ENCODE data around the gene CEP43.

DNA sequence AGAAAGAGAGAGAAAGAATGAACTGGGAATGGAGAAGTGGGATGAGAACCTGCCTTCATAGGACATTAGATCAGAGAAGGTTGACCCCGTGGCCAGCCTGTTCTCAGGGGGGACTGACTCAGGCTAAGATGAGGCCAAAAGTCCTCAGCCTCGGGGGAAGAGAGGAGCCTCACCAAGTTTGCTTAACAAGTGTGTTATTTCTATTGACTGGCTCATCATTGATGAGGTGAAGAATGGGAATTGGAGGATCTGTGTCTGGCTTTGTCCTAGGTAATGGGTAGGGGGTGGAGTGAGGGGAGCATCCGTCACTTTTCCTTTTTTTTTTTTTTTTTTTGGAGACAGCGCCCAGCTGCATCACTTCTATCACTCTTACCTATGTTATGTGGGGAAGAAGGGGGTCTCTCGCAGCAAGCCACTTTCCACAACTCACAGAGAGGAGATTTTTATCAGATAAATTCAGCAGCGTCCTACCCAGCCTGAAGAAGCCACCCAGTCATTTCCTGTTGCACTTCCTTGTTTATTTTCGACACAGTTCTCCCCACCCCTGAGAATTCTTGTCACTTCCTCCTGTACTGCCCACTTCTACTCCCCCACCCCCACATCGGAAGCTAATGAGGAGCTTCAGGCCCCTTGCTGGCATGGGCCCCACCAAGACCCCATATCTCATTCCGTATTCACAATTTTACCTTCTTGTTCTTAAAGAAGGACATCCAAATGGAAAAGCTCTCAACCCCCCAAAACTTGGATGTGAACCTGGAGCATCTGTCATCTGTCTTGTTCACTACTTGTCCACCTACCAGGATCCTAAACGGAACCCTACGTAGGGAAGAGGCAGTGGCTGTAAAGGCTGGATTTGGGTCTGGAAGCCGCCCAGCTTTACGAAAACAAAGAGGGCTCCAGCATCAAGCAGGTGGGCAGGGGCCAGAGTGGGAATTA lies 40.0 kb upstream of the CEP43 start:
- TF ChIP-seq, protein P1, sequence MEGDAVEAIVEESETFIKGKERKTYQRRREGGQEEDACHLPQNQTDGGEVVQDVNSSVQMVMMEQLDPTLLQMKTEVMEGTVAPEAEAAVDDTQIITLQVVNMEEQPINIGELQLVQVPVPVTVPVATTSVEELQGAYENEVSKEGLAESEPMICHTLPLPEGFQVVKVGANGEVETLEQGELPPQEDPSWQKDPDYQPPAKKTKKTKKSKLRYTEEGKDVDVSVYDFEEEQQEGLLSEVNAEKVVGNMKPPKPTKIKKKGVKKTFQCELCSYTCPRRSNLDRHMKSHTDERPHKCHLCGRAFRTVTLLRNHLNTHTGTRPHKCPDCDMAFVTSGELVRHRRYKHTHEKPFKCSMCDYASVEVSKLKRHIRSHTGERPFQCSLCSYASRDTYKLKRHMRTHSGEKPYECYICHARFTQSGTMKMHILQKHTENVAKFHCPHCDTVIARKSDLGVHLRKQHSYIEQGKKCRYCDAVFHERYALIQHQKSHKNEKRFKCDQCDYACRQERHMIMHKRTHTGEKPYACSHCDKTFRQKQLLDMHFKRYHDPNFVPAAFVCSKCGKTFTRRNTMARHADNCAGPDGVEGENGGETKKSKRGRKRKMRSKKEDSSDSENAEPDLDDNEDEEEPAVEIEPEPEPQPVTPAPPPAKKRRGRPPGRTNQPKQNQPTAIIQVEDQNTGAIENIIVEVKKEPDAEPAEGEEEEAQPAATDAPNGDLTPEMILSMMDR (IDR thresholded peaks at IDR 0.05), result no peak
- TF ChIP-seq ZNF317 (CRISPR knock-in tag; IDR thresholded peaks at IDR 0.05; ENCODE audit: borderline replicate concordance, low read depth) (no peak), NR3C1 (CRISPR knock-in tag; conservative IDR thresholded peaks at IDR 0.05; ENCODE audit: low read depth) (no peak), TEAD1 (CRISPR knock-in tag; IDR thresholded peaks at IDR 0.05) (no peak), ZNF138 (CRISPR knock-in tag; conservative IDR thresholded peaks at IDR 0.05) (no peak)
- TF ChIP-seq, protein P2, sequence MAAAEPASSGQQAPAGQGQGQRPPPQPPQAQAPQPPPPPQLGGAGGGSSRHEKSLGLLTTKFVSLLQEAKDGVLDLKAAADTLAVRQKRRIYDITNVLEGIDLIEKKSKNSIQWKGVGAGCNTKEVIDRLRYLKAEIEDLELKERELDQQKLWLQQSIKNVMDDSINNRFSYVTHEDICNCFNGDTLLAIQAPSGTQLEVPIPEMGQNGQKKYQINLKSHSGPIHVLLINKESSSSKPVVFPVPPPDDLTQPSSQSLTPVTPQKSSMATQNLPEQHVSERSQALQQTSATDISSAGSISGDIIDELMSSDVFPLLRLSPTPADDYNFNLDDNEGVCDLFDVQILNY (CRISPR knock-in tag; IDR thresholded peaks at IDR 0.05), result no peak
- TF ChIP-seq, protein P3, sequence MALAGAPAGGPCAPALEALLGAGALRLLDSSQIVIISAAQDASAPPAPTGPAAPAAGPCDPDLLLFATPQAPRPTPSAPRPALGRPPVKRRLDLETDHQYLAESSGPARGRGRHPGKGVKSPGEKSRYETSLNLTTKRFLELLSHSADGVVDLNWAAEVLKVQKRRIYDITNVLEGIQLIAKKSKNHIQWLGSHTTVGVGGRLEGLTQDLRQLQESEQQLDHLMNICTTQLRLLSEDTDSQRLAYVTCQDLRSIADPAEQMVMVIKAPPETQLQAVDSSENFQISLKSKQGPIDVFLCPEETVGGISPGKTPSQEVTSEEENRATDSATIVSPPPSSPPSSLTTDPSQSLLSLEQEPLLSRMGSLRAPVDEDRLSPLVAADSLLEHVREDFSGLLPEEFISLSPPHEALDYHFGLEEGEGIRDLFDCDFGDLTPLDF (CRISPR knock-in tag; IDR thresholded peaks at IDR 0.05), result no peak
- TF ChIP-seq, protein P4, sequence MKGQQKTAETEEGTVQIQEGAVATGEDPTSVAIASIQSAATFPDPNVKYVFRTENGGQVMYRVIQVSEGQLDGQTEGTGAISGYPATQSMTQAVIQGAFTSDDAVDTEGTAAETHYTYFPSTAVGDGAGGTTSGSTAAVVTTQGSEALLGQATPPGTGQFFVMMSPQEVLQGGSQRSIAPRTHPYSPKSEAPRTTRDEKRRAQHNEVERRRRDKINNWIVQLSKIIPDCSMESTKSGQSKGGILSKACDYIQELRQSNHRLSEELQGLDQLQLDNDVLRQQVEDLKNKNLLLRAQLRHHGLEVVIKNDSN (CRISPR knock-in tag; IDR thresholded peaks at IDR 0.05), result no peak
- TF ChIP-seq, protein P5, sequence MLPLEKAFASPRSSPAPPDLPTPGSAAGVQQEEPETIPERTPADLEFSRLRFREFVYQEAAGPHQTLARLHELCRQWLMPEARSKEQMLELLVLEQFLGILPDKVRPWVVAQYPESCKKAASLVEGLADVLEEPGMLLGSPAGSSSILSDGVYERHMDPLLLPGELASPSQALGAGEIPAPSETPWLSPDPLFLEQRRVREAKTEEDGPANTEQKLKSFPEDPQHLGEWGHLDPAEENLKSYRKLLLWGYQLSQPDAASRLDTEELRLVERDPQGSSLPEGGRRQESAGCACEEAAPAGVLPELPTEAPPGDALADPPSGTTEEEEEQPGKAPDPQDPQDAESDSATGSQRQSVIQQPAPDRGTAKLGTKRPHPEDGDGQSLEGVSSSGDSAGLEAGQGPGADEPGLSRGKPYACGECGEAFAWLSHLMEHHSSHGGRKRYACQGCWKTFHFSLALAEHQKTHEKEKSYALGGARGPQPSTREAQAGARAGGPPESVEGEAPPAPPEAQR (CRISPR knock-in tag; IDR thresholded peaks at IDR 0.05), result no peak
